SK-N-SH treated with all-trans-retinoic acid at 6 μM for 48 hours (cell line): ENCODE data around the gene SEC14L5.
A peak's percentile ranks its signal among the peaks of the same experiment; 100 is the strongest.

Source experiments
- ATAC-seq: fragments of 200-7000 bp; cut with Tn5 transposase; 3 replicates; pipeline ENCODE4 v1.9.1; 2020; ENCODE audit warnings: mild to moderate bottlenecking, moderate library complexity
- ARNTL ChIP-seq: fragments of 450-650 bp; formaldehyde crosslinking; IDR thresholded peaks from 2 replicates; pipeline ENCODE4 v1.5.0; 2020; ENCODE audit warnings: low read depth, mild to moderate bottlenecking, moderate library complexity, borderline replicate concordance
- BACH2 ChIP-seq: fragments of 250-450 bp; sonication (Bioruptor Pico); IDR thresholded peaks from 2 replicates; pipeline ENCODE4 v1.9.0; 2021; ENCODE audit warnings: mild to moderate bottlenecking, borderline replicate concordance
- CSDC2 ChIP-seq: fragments of 250-450 bp; sonication (Bioruptor Pico); IDR thresholded peaks from 2 replicates; pipeline ENCODE4 v1.5.0; 2020; ENCODE audit warnings: mild to moderate bottlenecking, moderate library complexity
- ESRRG ChIP-seq: fragments of 250-450 bp; sonication (Bioruptor Pico); IDR thresholded peaks from 2 replicates; pipeline ENCODE4 v1.6.1; 2021; ENCODE audit warnings: mild to moderate bottlenecking
- GLIS3 ChIP-seq: fragments of 250-450 bp; sonication (Bioruptor Pico); IDR thresholded peaks from 2 replicates; pipeline ENCODE4 v1.5.0; 2020; ENCODE audit warnings: mild to moderate bottlenecking, moderate library complexity
- ISL1 ChIP-seq: fragments of 250-450 bp; sonication (Bioruptor Pico); IDR thresholded peaks from 2 replicates; pipeline ENCODE4 v2.1.2; 2022; ENCODE audit warnings: mild to moderate bottlenecking, moderate library complexity
- OSR1 ChIP-seq: fragments of 250-450 bp; sonication (Bioruptor Pico); IDR thresholded peaks from 2 replicates; pipeline ENCODE4 v1.8.0; 2022; ENCODE audit warnings: moderate library complexity, mild to moderate bottlenecking, inconsistent platforms
- PPARA ChIP-seq: fragments of 250-450 bp; sonication (Bioruptor Pico); IDR thresholded peaks from 2 replicates; pipeline ENCODE4 v1.5.0; 2020; ENCODE audit warnings: mild to moderate bottlenecking, borderline replicate concordance
- SNAI2 ChIP-seq: fragments of 250-450 bp; sonication (Bioruptor Pico); IDR thresholded peaks from 2 replicates; pipeline ENCODE4 v1.5.0; 2020; ENCODE audit warnings: mild to moderate bottlenecking, moderate library complexity
- TCF4 ChIP-seq: fragments of 250-450 bp; sonication (Bioruptor Pico); IDR thresholded peaks from 2 replicates; pipeline ENCODE4 v1.8.0; 2021; ENCODE audit warnings: mild to moderate bottlenecking, moderate library complexity, borderline replicate concordance
- TOX ChIP-seq: fragments of 250-450 bp; sonication (Bioruptor Pico); IDR thresholded peaks from 2 replicates; pipeline ENCODE4 v1.8.0; 2021; ENCODE audit warnings: mild to moderate bottlenecking, moderate library complexity, borderline replicate concordance
- TSHZ2 ChIP-seq: fragments of 250-450 bp; sonication (Bioruptor Pico); IDR thresholded peaks from 2 replicates; pipeline ENCODE4 v1.5.0; 2020; ENCODE audit warnings: mild to moderate bottlenecking, moderate library complexity
- ZC3H10 ChIP-seq: fragments of 250-450 bp; sonication (Bioruptor Pico); IDR thresholded peaks from 2 replicates; pipeline ENCODE4 v1.5.1; 2021; ENCODE audit warnings: mild to moderate bottlenecking, moderate library complexity
- ZFP3 ChIP-seq: fragments of 250-450 bp; sonication (Bioruptor Pico); IDR thresholded peaks from 2 replicates; pipeline ENCODE4 v1.5.0; 2020; ENCODE audit warnings: mild to moderate bottlenecking, moderate library complexity
- ZFP30 ChIP-seq: fragments of 450-650 bp; formaldehyde crosslinking; IDR thresholded peaks from 2 replicates; pipeline ENCODE4 v1.5.0; 2022; ENCODE audit warnings: mild to moderate bottlenecking, moderate library complexity
- ZNF565 ChIP-seq: fragments of 450-650 bp; formaldehyde crosslinking; conservative IDR thresholded peaks from 2 replicates; pipeline ENCODE4 v1.5.0; 2020; ENCODE audit warnings: low read depth, mild to moderate bottlenecking, moderate library complexity
- ZNF70 ChIP-seq: fragments of 450-650 bp; formaldehyde crosslinking; IDR thresholded peaks from 2 replicates; pipeline ENCODE4 v1.5.0; 2020; ENCODE audit warnings: mild to moderate bottlenecking, moderate library complexity
- ZNF8 ChIP-seq: fragments of 450-650 bp; formaldehyde crosslinking; IDR thresholded peaks from 2 replicates; pipeline ENCODE4 v1.5.0; 2020; ENCODE audit warnings: mild to moderate bottlenecking, moderate library complexity
- TF ChIP-seq, protein P1 (sequence below): fragments of 250-450 bp; sonication (Bioruptor Pico); IDR thresholded peaks from 2 replicates; pipeline ENCODE4 v1.8.0; 2021; ENCODE audit warnings: low read depth, mild to moderate bottlenecking, moderate library complexity, borderline replicate concordance
- TF ChIP-seq, protein P2 (sequence below): fragments of 250-450 bp; sonication (Bioruptor Pico); IDR thresholded peaks from 2 replicates; pipeline ENCODE4 v1.8.0; 2020; ENCODE audit warnings: mild to moderate bottlenecking, moderate library complexity, borderline replicate concordance

Gene SEC14L5

GRCh38 chr16:5030251-5030870, 72.2 kb downstream of the SEC14L5 start:
- no peak for ATAC-seq

DNA sequence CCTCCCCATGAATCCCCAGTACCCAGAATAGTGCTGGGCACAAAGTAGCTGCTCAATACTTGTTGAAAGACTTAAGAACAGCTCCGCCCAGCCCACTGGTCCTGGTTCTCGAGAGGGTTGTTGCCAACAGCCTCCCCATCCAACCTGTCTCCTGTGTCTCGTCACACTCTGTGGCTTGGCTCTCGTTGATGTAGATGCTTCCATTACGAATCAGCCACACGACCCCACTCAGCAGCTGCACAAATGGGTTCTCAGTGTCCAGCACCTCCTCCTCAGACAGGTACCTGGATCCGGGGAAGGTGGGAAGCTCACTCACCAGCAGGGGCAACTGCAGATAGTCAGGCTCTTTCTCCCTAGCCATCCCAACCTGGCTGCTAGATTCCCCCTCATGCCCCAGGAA, 73.5 kb downstream of the SEC14L5 start:
- ATAC-seq, result no peak
- no peak for TF ChIP-seq ZFP3
- no peak for TF ChIP-seq ZC3H10 (CRISPR knock-in tag)
- TF ChIP-seq GLIS3 (CRISPR knock-in tag), result no peak
- no peak for TF ChIP-seq OSR1 (CRISPR knock-in tag)
- no peak for TF ChIP-seq SNAI2 (CRISPR knock-in tag)
- no peak for TF ChIP-seq ZNF70 (CRISPR knock-in tag)
- no peak for TF ChIP-seq ZFP30 (CRISPR knock-in tag)
- no peak for TF ChIP-seq ISL1
- no peak for TF ChIP-seq ZNF8 (CRISPR knock-in tag)
- TF ChIP-seq CSDC2 (CRISPR knock-in tag), result no peak
- TF ChIP-seq TCF4, result no peak

More at GRCh38 chr16:5030251-5030870, 72.2 kb downstream of the SEC14L5 start:
- TF ChIP-seq ZFP30 (CRISPR knock-in tag), result no peak
- no peak for TF ChIP-seq ZNF8 (CRISPR knock-in tag)
- TF ChIP-seq ESRRG (CRISPR knock-in tag), result no peak
- TF ChIP-seq BACH2, result no peak
- TF ChIP-seq GLIS3 (CRISPR knock-in tag), result no peak
- TF ChIP-seq ZC3H10 (CRISPR knock-in tag), result no peak
- no peak for TF ChIP-seq ARNTL

GRCh38 chr16:5032748-5033167, 74.6 kb downstream of the SEC14L5 start:
- no peak for ATAC-seq
- TF ChIP-seq GLIS3 (CRISPR knock-in tag) (no peak), TCF4 (no peak), ZNF8 (CRISPR knock-in tag) (no peak), BACH2 (no peak), ZNF70 (CRISPR knock-in tag) (no peak), ZFP3 (no peak), PPARA (CRISPR knock-in tag) (no peak), TSHZ2 (CRISPR knock-in tag) (no peak), TOX (CRISPR knock-in tag) (no peak), ESRRG (CRISPR knock-in tag) (no peak), ARNTL (no peak)
- TF ChIP-seq, protein P1, sequence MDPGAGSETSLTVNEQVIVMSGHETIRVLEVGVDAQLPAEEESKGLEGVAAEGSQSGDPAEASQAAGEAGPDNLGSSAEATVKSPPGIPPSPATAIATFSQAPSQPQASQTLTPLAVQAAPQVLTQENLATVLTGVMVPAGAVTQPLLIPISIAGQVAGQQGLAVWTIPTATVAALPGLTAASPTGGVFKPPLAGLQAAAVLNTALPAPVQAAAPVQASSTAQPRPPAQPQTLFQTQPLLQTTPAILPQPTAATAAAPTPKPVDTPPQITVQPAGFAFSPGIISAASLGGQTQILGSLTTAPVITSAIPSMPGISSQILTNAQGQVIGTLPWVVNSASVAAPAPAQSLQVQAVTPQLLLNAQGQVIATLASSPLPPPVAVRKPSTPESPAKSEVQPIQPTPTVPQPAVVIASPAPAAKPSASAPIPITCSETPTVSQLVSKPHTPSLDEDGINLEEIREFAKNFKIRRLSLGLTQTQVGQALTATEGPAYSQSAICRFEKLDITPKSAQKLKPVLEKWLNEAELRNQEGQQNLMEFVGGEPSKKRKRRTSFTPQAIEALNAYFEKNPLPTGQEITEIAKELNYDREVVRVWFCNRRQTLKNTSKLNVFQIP, result no peak
- TF ChIP-seq, protein P2, sequence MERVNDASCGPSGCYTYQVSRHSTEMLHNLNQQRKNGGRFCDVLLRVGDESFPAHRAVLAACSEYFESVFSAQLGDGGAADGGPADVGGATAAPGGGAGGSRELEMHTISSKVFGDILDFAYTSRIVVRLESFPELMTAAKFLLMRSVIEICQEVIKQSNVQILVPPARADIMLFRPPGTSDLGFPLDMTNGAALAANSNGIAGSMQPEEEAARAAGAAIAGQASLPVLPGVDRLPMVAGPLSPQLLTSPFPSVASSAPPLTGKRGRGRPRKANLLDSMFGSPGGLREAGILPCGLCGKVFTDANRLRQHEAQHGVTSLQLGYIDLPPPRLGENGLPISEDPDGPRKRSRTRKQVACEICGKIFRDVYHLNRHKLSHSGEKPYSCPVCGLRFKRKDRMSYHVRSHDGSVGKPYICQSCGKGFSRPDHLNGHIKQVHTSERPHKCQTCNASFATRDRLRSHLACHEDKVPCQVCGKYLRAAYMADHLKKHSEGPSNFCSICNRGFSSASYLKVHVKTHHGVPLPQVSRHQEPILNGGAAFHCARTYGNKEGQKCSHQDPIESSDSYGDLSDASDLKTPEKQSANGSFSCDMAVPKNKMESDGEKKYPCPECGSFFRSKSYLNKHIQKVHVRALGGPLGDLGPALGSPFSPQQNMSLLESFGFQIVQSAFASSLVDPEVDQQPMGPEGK (CRISPR knock-in tag), result no peak
- TF ChIP-seq, all 23 proteins: peak for 0

DNA sequence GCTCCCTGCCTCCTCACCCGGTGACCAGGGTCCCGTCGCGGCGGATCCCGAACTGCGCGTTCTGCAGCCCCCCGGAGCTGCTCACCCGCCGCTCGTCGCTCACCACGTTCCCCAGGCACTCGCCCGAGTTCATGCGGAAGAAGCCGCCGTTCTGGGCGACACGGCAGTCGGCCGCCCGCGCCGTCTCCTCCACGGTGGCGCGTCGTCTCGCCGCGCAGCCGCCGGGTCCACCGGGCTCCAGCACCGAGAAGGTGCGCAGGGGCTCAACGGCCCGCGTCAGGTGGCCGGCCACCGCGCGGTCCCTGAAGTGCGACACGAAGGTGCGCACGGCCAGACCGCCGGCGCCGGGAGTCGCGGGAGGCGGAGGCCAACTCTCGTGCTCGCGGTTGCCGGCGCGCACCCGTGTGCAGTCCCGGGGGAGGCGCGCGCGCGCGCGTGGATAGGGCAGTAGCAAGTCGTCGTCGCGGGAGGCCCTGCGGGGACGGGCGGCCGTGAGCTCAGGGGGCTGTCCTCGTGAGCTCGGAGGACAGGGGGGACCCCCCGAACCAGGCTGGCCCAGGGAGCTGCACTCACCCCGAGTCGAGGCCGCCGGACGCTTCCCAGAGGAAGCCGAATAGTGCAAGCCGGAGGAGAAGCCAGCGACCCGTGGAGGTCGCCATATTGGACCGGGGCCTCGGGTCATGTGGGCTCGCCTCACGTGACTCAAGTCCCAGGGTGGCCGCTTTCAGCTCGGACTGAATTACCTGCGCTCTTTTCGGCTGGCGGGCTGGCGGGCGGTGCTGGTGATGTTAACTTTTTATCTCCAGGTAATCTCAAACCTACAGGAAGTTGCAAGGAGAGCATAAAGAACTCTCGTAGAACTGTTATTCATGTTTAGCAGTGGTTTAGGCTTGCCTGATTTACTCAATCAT, 75.4 kb downstream of the SEC14L5 start, which contains the start of gene NAGPA:
TSS of gene NAGPA (minus strand) at position 680 of the 911 bp plus-strand sequence. CDS start at position 659, 21 bp downstream.
- peak; percentile 94 for ATAC-seq
- TF ChIP-seq ZFP3, result peak; percentile 63
- no peak for TF ChIP-seq ZFP30 (CRISPR knock-in tag)
- TF ChIP-seq ARNTL, result no peak
- TF ChIP-seq, protein P2 (CRISPR knock-in tag), result no peak
- no peak for TF ChIP-seq ZNF565
- no peak for TF ChIP-seq CSDC2 (CRISPR knock-in tag)
